VCaP (cell line): ENCODE measurements around the gene GTF2A2.

Experiments
- H3K27ac ChIP-seq: fragments of 450-650 bp; 2 replicates; pipeline ENCODE4 v1.5.1; 2017
- CTCF ChIP-seq: fragments of 450-650 bp; conservative IDR thresholded peaks from 2 replicates; pipeline ENCODE4 v1.5.1; 2017; ENCODE audit warnings: mild to moderate bottlenecking, moderate library complexity

GTF2A2 gene

GRCh38 chr15:59596640-59597039, 60.7 kb downstream of the GTF2A2 start:
- H3K27ac ChIP-seq: no peak overlapping the region
- no peak for TF ChIP-seq CTCF

- no peak for TF ChIP-seq CTCF
- H3K27ac ChIP-seq: no peak overlapping the region
Measured at GRCh38 chr15:59595434-59595915, 61.8 kb downstream of the GTF2A2 start.

DNA sequence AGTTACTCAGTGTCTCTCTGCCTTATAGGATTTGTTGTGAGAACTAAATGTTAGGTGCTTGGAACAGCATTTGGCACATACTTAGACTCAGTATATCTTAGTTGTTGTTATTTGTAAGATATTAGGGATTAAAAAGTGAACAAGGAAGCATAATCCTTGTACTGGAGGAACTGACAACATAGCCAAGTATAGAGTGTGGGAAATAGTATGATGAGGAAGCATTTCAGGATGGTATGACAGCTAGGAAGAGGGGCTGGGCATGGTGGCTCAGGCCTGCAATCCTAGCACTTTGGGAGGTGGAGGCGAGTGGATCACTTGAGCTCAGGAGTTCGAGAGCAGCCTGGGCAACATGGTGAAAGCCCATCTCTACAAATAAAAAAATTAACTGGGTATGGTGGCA, 62.3 kb downstream of the GTF2A2 start:
- TF ChIP-seq CTCF: no peak
- no peak overlapping the region for H3K27ac ChIP-seq

GRCh38 chr15:59594493-59594942, 62.8 kb downstream of the GTF2A2 start:
- no peak overlapping the region for H3K27ac ChIP-seq
- TF ChIP-seq CTCF: no peak

GRCh38 chr15:59591356-59591755, 66.0 kb downstream of the GTF2A2 start:
- TF ChIP-seq CTCF: no peak
- H3K27ac ChIP-seq: 0 out of 2 replicates have a peak overlapping the region, but pooled peaks have one; percentile 11

DNA sequence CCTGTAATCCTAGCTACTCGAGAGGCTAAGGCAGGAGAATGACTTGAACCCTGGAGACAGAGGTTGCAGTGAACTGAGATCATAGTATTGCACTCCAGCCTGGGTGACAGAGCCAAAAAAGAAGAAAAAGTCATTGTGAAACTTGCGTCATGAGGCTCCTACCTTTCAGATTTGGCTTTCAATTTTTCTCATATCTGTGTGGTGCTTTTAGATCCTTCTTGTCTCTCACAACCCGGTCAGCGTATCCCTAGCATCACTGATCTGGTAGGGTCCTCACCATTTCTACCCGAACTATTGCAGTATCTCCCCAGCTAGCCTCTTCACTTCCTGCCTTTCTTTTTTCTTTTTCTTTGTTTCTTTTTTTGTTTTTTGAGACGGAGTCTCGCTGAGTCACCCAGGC, 67.3 kb downstream of the GTF2A2 start:
- TF ChIP-seq CTCF: no peak
- no peak overlapping the region for H3K27ac ChIP-seq
